Panc1 (cell line): Measurements from ENCODE around the gene TESMIN. TPM values are rescaled to one million over a fixed set of nuclear protein-coding genes. Genes with fewer than 3 reads are reported as not detected.

ENCODE experiments used
- ATAC-seq: fragments of 200-7000 bp; cut with Tn5 transposase; 2 replicates; pipeline ENCODE4 v1.9.1; 2020; ENCODE audit warnings: mild to moderate bottlenecking, moderate library complexity
- BruUV-seq: library from RNA; stranded (reverse); fragments of 400-500 nt; replicated peaks from 2 replicates; lab custom pipeline; 2021; lab: Mats Ljungman, UMichigan
- CTCF ChIA-PET: fragments of 300-600 bp; sonication (Branson Sonifier 250); formaldehyde crosslinking; loops from one replicate; lab custom pipeline; 2022; ENCODE audit warnings: antibody characterized with exemption; lab: Charles Lee
- POLR2A ChIA-PET: fragments of 300-600 bp; sonication (Branson Sonifier 250); formaldehyde crosslinking; loops from one replicate; lab custom pipeline; 2022; ENCODE audit warnings: antibody characterized with exemption; lab: Charles Lee
- DNase-seq: peaks from one replicate; pipeline ENCODE4 v3.0.0-alpha.2; 2010; ENCODE audit warnings: low read depth, low spot score
- H3K27ac ChIP-seq: 2 replicates; pipeline ENCODE4 v1.5.1; 2011; ENCODE audit warnings: mild to moderate bottlenecking, low read length, inconsistent platforms
- H3K27me3 ChIP-seq: fragments of 200-500 bp; sonication (Bioruptor generic); 2 replicates; pipeline ENCODE4 v1.6.0; 2014; ENCODE audit warnings: low read length, inconsistent platforms; ENCODE audit not compliant: control insufficient read depth, insufficient read depth
- H3K36me3 ChIP-seq: fragments of 200-500 bp; sonication (Bioruptor generic); 2 replicates; pipeline ENCODE4 v1.5.1; 2014; ENCODE audit warnings: inconsistent platforms, mild to moderate bottlenecking, low read length, moderate library complexity; ENCODE audit not compliant: control insufficient read depth, insufficient read depth
- H3K4me1 ChIP-seq: 2 replicates; pipeline ENCODE4 v1.5.1; 2011; ENCODE audit warnings: inconsistent platforms, mild to moderate bottlenecking, low read length, moderate library complexity; ENCODE audit not compliant: control insufficient read depth, insufficient read depth
- H3K4me3 ChIP-seq, 2 experiments: 2 replicates each; pipeline ENCODE4 v1.5.1; 2011 to 2012; ENCODE audit warnings: low read depth in 2 of 2, low read length in 2 of 2, mild to moderate bottlenecking in 2 of 2, inconsistent platforms in 1 of 2, moderate library complexity in 1 of 2
- H3K9me3 ChIP-seq: fragments of 200-500 bp; sonication (Bioruptor generic); 2 replicates; pipeline ENCODE4 v1.5.1; 2014; ENCODE audit warnings: low read depth, mild to moderate bottlenecking, inconsistent platforms, low read length, moderate library complexity; ENCODE audit not compliant: control insufficient read depth, insufficient read depth
- CTCF ChIP-seq: fragments of 450-650 bp; IDR thresholded peaks from 2 replicates; pipeline ENCODE4 v1.5.1; 2017; ENCODE audit warnings: mild to moderate bottlenecking
- POLR2AphosphoS5 ChIP-seq: IDR thresholded peaks from 2 replicates; pipeline ENCODE4 v1.6.1; 2012; ENCODE audit warnings: mild to moderate bottlenecking, low read depth, low read length, moderate library complexity
- REST ChIP-seq, 2 experiments: IDR thresholded peaks; 2 replicates each; pipeline ENCODE4 v1.6.1; 2011 to 2012; ENCODE audit warnings: low read depth in 2 of 2, control low read depth in 1 of 2, low read length in 1 of 2, mild to moderate bottlenecking in 1 of 2, moderate library complexity in 1 of 2; ENCODE audit not compliant: insufficient read depth in 1 of 2
- SIN3A ChIP-seq: IDR thresholded peaks from 2 replicates; pipeline ENCODE4 v1.6.1; 2012; ENCODE audit warnings: low read depth, mild to moderate bottlenecking, low read length, moderate library complexity, borderline replicate concordance; ENCODE audit not compliant: insufficient read depth
- TCF7L2 ChIP-seq: IDR thresholded peaks from 2 replicates; pipeline ENCODE4 v1.6.1; 2011; ENCODE audit warnings: mild to moderate bottlenecking, low read depth, low read length, inconsistent platforms
- in situ Hi-C: cut with HindIII; loops from 2 replicates; pipeline ENCODE4 v1.10.0; 2016; ENCODE audit warnings: low sequenced_read_pairs, low pct_unique_long_range_greater_than_20kb
- intact Hi-C: fragments of 100-400 bp; cut with micrococcal nuclease; formaldehyde crosslinking; loops from one replicate; pipeline ENCODE4 v1.10.0; 2022; ENCODE audit not compliant: unreplicated experiment
- total RNA-seq: library from RNA; stranded (reverse); gene quantifications from one replicate; pipeline ENCODE4 v1.2.1, GENCODE V29; 2021; ENCODE audit not compliant: unreplicated experiment

The TESMIN gene
- total RNA-seq, 1 experiment from 2014 or later, result 47.6 TPM

- Histone ChIP-seq H3K27me3 (no peaks in the 10 kb centered on the region), H3K27ac (no peak overlapping the region), H3K4me3 (no peak overlapping the region), H3K9me3 (no peaks in the 10 kb centered on the region), H3K4me1 (0 out of 2 replicates have a peak, but pooled peaks cover 2% of the 10 kb centered on the region), H3K36me3 (no peaks in the 10 kb centered on the region; the same call in 1 of the 2 replicates)
- no peak for DNase-seq
- BruUV-seq, result no TSS peak
- intact Hi-C loops, result no loop called here
- POLR2A ChIA-PET, result no interaction called here
- TF ChIP-seq TCF7L2, result no peak
- no peak for TF ChIP-seq POLR2AphosphoS5
- TF ChIP-seq SIN3A, result no peak
- TF ChIP-seq REST (IDR thresholded peaks at IDR 0.05; ENCODE audit: insufficient read depth in 1 of 2, low read depth in 2 of 2, low read length in 1 of 2), result no peak
- no peak for TF ChIP-seq CTCF
- CTCF ChIA-PET, result no interaction called here
- in situ Hi-C loops, result no loop called here
- ATAC-seq, result no peak
Observed at GRCh38 chr11:68663482-68664010, 87.8 kb downstream of the TESMIN start.

GRCh38 chr11:68661697-68662603 lies 89.4 kb downstream of the TESMIN start:
- no TSS peak for BruUV-seq
- intact Hi-C loops, result no loop called here
- no peak overlapping the region for H3K27ac ChIP-seq
- H3K36me3 ChIP-seq, result no peaks in the 10 kb centered on the region; the same call in 1 of the 2 replicates
- POLR2A ChIA-PET, result interaction anchor here (0.6 kb wide), 1 partner anchor 968 kb away, joined by 10 read pairs; no protein-coding TSS in a partner anchor
- no peak for ATAC-seq
- H3K4me3 ChIP-seq, result no peak overlapping the region
- in situ Hi-C loops, result no loop called here
- H3K4me1 ChIP-seq, result 0 out of 2 replicates have a peak, but pooled peaks cover 2% of the 10 kb centered on the region
- TF ChIP-seq SIN3A (no peak), POLR2AphosphoS5 (no peak), CTCF (no peak), REST (IDR thresholded peaks at IDR 0.05; ENCODE audit: insufficient read depth in 1 of 2, low read depth in 2 of 2, low read length in 1 of 2) (no peak), TCF7L2 (no peak)
- no peaks in the 10 kb centered on the region for H3K9me3 ChIP-seq
- DNase-seq, result no peak
- CTCF ChIA-PET, result no interaction called here
- H3K27me3 ChIP-seq, result no peaks in the 10 kb centered on the region
